Hematopoietic multipotent progenitor cell treated with erythropoietin and hydrocortisone succinate and interleukin-3 and kit ligand, for 17 days (in vitro differentiated cells): ENCODE data around the gene TRIM9.

Experiments used
- DNase-seq: peaks from one replicate; pipeline ENCODE4 v3.0.0-alpha.2; 2015; ENCODE audit warnings: low spot score

TRIM9 gene

GRCh38 chr14:51093371-51094281 is 1.3 kb downstream of the TRIM9 start:
- DNase-seq: no peak

GRCh38 chr14:51092965-51093364 is 1.9 kb downstream of the TRIM9 start:
- no peak for DNase-seq

- no peak for DNase-seq
These were observed 5.6 kb downstream of the TRIM9 start for GRCh38 chr14:51089278-51089677.

GRCh38 chr14:51087031-51087441 is 7.9 kb downstream of the TRIM9 start:
- DNase-seq: no peak

- DNase-seq: no peak
These were observed 8.9 kb downstream of the TRIM9 start for GRCh38 chr14:51086044-51086443.

GRCh38 chr14:51084962-51085361 is 9.9 kb downstream of the TRIM9 start:
- no peak for DNase-seq

- DNase-seq: no peak
These were observed 10.4 kb downstream of the TRIM9 start for GRCh38 chr14:51084507-51084906.

- DNase-seq: no peak
These were observed 12.6 kb downstream of the TRIM9 start for GRCh38 chr14:51082349-51082748.

GRCh38 chr14:51081712-51082111 is 13.2 kb downstream of the TRIM9 start:
- DNase-seq: no peak

GRCh38 chr14:51081209-51081608 is 13.7 kb downstream of the TRIM9 start:
- DNase-seq: no peak

GRCh38 chr14:51080645-51081044 is 14.3 kb downstream of the TRIM9 start:
- DNase-seq: no peak

GRCh38 chr14:51079489-51079888 is 15.4 kb downstream of the TRIM9 start:
- no peak for DNase-seq

GRCh38 chr14:51079085-51079484 is 15.8 kb downstream of the TRIM9 start:
- no peak for DNase-seq

- DNase-seq: no peak
These were observed 20.1 kb downstream of the TRIM9 start for GRCh38 chr14:51074701-51075385.

GRCh38 chr14:51073731-51074130 is 21.2 kb downstream of the TRIM9 start:
- DNase-seq: no peak

GRCh38 chr14:51072976-51073375 is 21.9 kb downstream of the TRIM9 start:
- no peak for DNase-seq

- no peak for DNase-seq
These were observed 23.0 kb downstream of the TRIM9 start for GRCh38 chr14:51071857-51072256.

- DNase-seq: no peak
These were observed 24.2 kb downstream of the TRIM9 start for GRCh38 chr14:51070726-51071125.

GRCh38 chr14:51069055-51069454 is 25.9 kb downstream of the TRIM9 start:
- DNase-seq: no peak

GRCh38 chr14:51068268-51068667 is 26.6 kb downstream of the TRIM9 start:
- no peak for DNase-seq

GRCh38 chr14:51067295-51067694 is 27.6 kb downstream of the TRIM9 start:
- no peak for DNase-seq

- DNase-seq: no peak
These were observed 28.3 kb downstream of the TRIM9 start for GRCh38 chr14:51066576-51066975.

- no peak for DNase-seq
These were observed 35.9 kb downstream of the TRIM9 start for GRCh38 chr14:51059032-51059431.
